Right lobe of liver (tissue), 4 donors: ENCODE results near the gene P4HA1.

ENCODE experiments used
- POLR2A ChIP-seq: fragments of 450-650 bp; IDR thresholded peaks from one replicate; pipeline ENCODE4 v1.6.1; 2017; ENCODE audit warnings: antibody characterized with exemption, mild to moderate bottlenecking
- TF ChIP-seq, protein P1 (sequence below), 4 donors: fragments of 200-600 bp in 3 of 4; fragments of 450-650 bp in 1 of 4; IDR thresholded peaks; one replicate each; pipeline versions ENCODE4 v1.5.1 to v1.8.0; 2016 to 2022; ENCODE audit warnings: antibody characterized with exemption in 4 of 4, mild to moderate bottlenecking in 2 of 4
- donor health status: DM: no; HTN: no; CAD: no.
- donor health status: DM: no; HTN: no; CAD: no.
- donor health status: DM: no; HTN: yes; CAD: no.

GRCh38 chr10:73093922-73094850 lies 2.5 kb downstream of the P4HA1 start:
- TF ChIP-seq, protein P1, sequence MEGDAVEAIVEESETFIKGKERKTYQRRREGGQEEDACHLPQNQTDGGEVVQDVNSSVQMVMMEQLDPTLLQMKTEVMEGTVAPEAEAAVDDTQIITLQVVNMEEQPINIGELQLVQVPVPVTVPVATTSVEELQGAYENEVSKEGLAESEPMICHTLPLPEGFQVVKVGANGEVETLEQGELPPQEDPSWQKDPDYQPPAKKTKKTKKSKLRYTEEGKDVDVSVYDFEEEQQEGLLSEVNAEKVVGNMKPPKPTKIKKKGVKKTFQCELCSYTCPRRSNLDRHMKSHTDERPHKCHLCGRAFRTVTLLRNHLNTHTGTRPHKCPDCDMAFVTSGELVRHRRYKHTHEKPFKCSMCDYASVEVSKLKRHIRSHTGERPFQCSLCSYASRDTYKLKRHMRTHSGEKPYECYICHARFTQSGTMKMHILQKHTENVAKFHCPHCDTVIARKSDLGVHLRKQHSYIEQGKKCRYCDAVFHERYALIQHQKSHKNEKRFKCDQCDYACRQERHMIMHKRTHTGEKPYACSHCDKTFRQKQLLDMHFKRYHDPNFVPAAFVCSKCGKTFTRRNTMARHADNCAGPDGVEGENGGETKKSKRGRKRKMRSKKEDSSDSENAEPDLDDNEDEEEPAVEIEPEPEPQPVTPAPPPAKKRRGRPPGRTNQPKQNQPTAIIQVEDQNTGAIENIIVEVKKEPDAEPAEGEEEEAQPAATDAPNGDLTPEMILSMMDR (IDR thresholded peaks at IDR 0.05) = no peak
- TF ChIP-seq POLR2A = no peak
